Sigmoid colon (tissue), 4 donors: ENCODE measurements around the gene OR13C2.

Source experiments
- CTCF ChIP-seq, 4 experiments: fragments of 450-650 bp in 3 of 4; fragments of 200-600 bp in 1 of 4; IDR thresholded peaks; one replicate each; pipeline ENCODE4 v1.5.1; 2016 to 2019; ENCODE audit warnings: antibody characterized with exemption in 4 of 4, mild to moderate bottlenecking in 3 of 4, moderate library complexity in 2 of 4
- EP300 ChIP-seq, 4 donors: sonication (generic); formaldehyde crosslinking; IDR thresholded peaks; one replicate each; pipeline ENCODE4 v1.6.1; 2017; ENCODE audit warnings: antibody characterized with exemption in 4 of 4
- POLR2AphosphoS5 ChIP-seq, 4 donors: sonication (generic); formaldehyde crosslinking; IDR thresholded peaks; one replicate each; pipeline ENCODE4 v1.6.1; 2017; ENCODE audit warnings: antibody characterized with exemption in 4 of 4

- TF ChIP-seq CTCF (IDR thresholded peaks at IDR 0.05) (no peak), EP300 (IDR thresholded peaks at IDR 0.05) (no peak), POLR2AphosphoS5 (IDR thresholded peaks at IDR 0.05) (no peak)
These were observed 18.8 kb downstream of the OR13C2 start for GRCh38 chr9:104586496-104587180.
